ENCODE data around the gene MAGEB3. TPM values are rescaled to one million over a fixed set of nuclear protein-coding genes. Genes with fewer than 3 reads are reported as not detected.
"Not testable (repeated sequence)": the region's sequence is repeated elsewhere in the genome, so short reads cannot be mapped to it uniquely, and the experiment has no call there.

MAGEB3 gene, protein sequence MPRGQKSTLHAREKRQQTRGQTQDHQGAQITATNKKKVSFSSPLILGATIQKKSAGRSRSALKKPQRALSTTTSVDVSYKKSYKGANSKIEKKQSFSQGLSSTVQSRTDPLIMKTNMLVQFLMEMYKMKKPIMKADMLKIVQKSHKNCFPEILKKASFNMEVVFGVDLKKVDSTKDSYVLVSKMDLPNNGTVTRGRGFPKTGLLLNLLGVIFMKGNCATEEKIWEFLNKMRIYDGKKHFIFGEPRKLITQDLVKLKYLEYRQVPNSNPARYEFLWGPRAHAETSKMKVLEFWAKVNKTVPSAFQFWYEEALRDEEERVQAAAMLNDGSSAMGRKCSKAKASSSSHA
- total RNA-seq = not detected
- not detected for polyA plus RNA-seq
- total RNA-seq = not detected

DNA sequence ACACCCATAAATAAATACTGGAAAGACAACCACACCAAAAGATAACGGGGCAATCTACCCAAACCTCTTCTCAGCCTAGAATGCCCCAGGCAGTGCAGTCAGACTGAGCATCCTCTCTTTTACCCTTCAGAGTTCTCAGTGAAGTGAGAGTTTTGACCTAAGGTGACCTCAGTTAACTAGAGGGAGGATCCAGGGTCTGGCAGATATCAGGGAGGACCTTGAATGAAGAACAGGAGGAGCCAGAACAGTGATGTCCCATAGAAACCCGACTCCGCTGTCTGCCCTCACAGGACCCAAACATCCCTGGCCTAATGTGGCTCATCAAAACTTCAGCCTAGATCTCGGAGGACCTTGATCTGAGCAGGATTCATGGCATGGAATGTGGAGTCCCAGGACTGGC, at the start of gene MAGEB3:
TSS of gene MAGEB3 (plus strand) at position 263 of the 400 bp plus-strand sequence. CDS start 5,268 bp downstream, outside the sequence.
- Mint-ChIP-seq H3K27me3 (no peaks in the 10 kb centered on the region), H3K27ac (no peak within 1 kb of the TSS), H3K4me1 (no peaks in the 10 kb centered on the region), H3K36me3 (no peaks in the 10 kb centered on the region), H3K9me3 (no peaks in the 10 kb centered on the region), H3K4me3 (no peak within 1 kb of the TSS)
- H3K27ac ChIP-seq (ENCODE audit: low read depth, low read length) = no peak within 1 kb of the TSS
- no peaks in the 10 kb centered on the region for H3K36me3 ChIP-seq (ENCODE audit: control insufficient read depth in 2 of 3, insufficient read depth in 3 of 3, low read length in 3 of 3)
- CTCF ChIA-PET = no interaction called here
- ATAC-seq = no peak
- intact Hi-C loops (cut with micrococcal nuclease) = no loop called here
- no peaks in the 10 kb centered on the region for H3K27me3 ChIP-seq (ENCODE audit: control insufficient read depth in 2 of 2, insufficient read depth in 2 of 2, low read length in 2 of 2)
- H3K9me3 ChIP-seq (ENCODE audit: control insufficient read depth in 2 of 3, low read length in 3 of 3) = no peaks in the 10 kb centered on the region
- POLR2A ChIA-PET = no interaction called here
- H3K4me3 ChIP-seq (ENCODE audit: low read length) = no peak within 1 kb of the TSS
- H3K4me1 ChIP-seq (ENCODE audit: control insufficient read depth in 2 of 2, insufficient read depth in 2 of 2, low read length in 2 of 2) = no peaks in the 10 kb centered on the region
- DNase-seq = no peak

DNA sequence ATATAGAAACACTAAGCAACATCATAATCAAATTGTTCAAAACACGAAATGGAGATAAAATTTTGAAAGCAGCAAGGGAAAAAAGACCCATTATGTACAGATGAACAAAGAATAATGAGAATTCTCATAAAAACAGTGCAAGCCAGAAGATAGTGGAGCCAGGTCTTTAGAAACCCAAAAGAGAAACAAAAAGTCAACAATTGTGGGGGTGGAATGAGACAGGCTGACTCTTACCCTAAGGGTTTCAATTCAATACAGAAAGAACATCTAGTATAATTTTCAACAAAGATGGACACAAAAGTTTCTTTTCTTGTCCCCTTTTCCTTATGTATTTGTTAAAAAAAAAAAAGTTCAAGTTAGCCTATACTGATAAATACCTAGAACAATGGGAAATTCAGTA, 49.1 kb upstream of the MAGEB3 start:
- intact Hi-C loops (cut with micrococcal nuclease) = no loop called here
- no peaks in the 10 kb centered on the region for H3K27me3 ChIP-seq (ENCODE audit: control insufficient read depth in 2 of 2, insufficient read depth in 2 of 2, low read length in 2 of 2)
- POLR2A ChIA-PET = no interaction called here
- H3K9me3 ChIP-seq (ENCODE audit: control insufficient read depth in 2 of 3, low read length in 3 of 3) = no peaks in the 10 kb centered on the region
- no peaks in the 10 kb centered on the region for H3K36me3 ChIP-seq (ENCODE audit: control insufficient read depth in 2 of 3, insufficient read depth in 3 of 3, low read length in 3 of 3)
- no peak for ATAC-seq
- H3K27ac ChIP-seq (ENCODE audit: low read depth, low read length) = no peak overlapping the region
- Mint-ChIP-seq H3K27me3 (peaks cover 0 to 10% (median 6%) of the 10 kb centered on the region in 5 donors), H3K4me1 (peaks cover 0 to 2% (median 0%) of the 10 kb centered on the region in 7 donors), H3K27ac (no peak overlapping the region), H3K4me3 (no peak overlapping the region), H3K36me3 (no peaks in the 10 kb centered on the region), H3K9me3 (peaks cover 0 to 1% (median 0%) of the 10 kb centered on the region in 11 donors)
- no peak overlapping the region for H3K4me3 ChIP-seq (ENCODE audit: low read length)
- no peaks in the 10 kb centered on the region for H3K4me1 ChIP-seq (ENCODE audit: control insufficient read depth in 2 of 2, insufficient read depth in 2 of 2, low read length in 2 of 2)
- DNase-seq = no peak
- CTCF ChIA-PET = no interaction called here

DNA sequence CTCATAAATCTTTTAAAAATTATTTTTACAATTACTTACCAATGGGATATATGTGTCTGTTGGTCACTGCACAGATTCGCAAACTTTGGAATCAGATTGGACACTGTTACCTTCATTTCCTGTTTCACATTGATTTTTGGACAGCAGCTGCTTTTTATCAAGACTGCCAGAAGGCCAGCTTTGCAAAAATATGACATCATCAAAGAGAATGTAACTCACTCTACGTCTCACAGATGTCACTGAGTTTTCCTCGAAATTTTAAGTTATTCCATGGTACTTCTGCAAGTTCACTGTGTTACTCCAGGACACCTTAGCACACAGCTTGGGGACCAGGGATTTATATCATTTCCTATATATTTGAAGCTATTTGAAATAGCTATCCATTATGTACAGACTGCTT, 46.9 kb upstream of the MAGEB3 start:
- H3K4me3 Mint-ChIP-seq = no peak overlapping the region
- intact Hi-C loops (cut with micrococcal nuclease) = no loop called here
- Histone ChIP-seq H3K9me3 (ENCODE audit: control insufficient read depth in 2 of 3, low read length in 3 of 3) (no peaks in the 10 kb centered on the region), H3K4me1 (ENCODE audit: control insufficient read depth in 2 of 2, insufficient read depth in 2 of 2, low read length in 2 of 2) (no peaks in the 10 kb centered on the region), H3K27me3 (ENCODE audit: control insufficient read depth in 2 of 2, insufficient read depth in 2 of 2, low read length in 2 of 2) (no peaks in the 10 kb centered on the region), H3K36me3 (ENCODE audit: control insufficient read depth in 2 of 3, insufficient read depth in 3 of 3, low read length in 3 of 3) (no peaks in the 10 kb centered on the region), H3K27ac (ENCODE audit: low read depth, low read length) (no peak overlapping the region), H3K4me3 (ENCODE audit: low read length) (no peak overlapping the region)
- H3K36me3 Mint-ChIP-seq = no peaks in the 10 kb centered on the region
- peaks cover 0 to 10% (median 6%) of the 10 kb centered on the region in 5 donors for H3K27me3 Mint-ChIP-seq
- peaks cover 0 to 1% (median 0%) of the 10 kb centered on the region in 11 donors for H3K9me3 Mint-ChIP-seq
- H3K27ac Mint-ChIP-seq = no peak overlapping the region
- ChIA-PET POLR2A (no interaction called here), CTCF (no interaction called here)
- peaks cover 0 to 2% (median 0%) of the 10 kb centered on the region in 7 donors for H3K4me1 Mint-ChIP-seq
- no peak for ATAC-seq
- DNase-seq = no peak

DNA sequence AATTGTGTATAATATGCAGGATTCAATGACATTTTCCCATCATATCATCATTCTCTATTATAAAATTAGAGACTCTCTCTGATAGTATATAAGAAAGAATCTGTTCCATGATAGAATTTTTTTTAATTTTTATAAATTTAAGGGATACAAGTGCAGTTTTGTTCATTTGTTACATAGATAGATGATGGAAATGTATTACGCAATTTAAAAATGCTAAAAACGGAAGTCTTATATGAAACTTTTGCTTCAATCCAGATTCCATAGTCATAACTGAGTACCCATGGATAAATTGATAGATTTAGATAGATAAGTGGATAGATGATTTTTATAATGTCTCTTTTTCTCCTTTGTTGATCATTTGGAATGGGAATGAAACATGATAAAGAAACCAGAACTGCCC, 40.0 kb upstream of the MAGEB3 start:
- DNase-seq = no peak
- Mint-ChIP-seq H3K4me1 (no peaks in the 10 kb centered on the region), H3K9me3 (peaks cover 0 to 4% (median 0%) of the 10 kb centered on the region in 11 donors), H3K27me3 (peaks cover 0 to 6% (median 0%) of the 10 kb centered on the region in 5 donors), H3K4me3 (no peak overlapping the region), H3K27ac (no peak overlapping the region), H3K36me3 (no peaks in the 10 kb centered on the region)
- Histone ChIP-seq H3K27ac (ENCODE audit: low read depth, low read length) (no peak overlapping the region), H3K4me1 (ENCODE audit: control insufficient read depth in 2 of 2, insufficient read depth in 2 of 2, low read length in 2 of 2) (no peaks in the 10 kb centered on the region), H3K36me3 (ENCODE audit: control insufficient read depth in 2 of 3, insufficient read depth in 3 of 3, low read length in 3 of 3) (no peaks in the 10 kb centered on the region), H3K27me3 (ENCODE audit: control insufficient read depth in 2 of 2, insufficient read depth in 2 of 2, low read length in 2 of 2) (no peaks in the 10 kb centered on the region), H3K4me3 (ENCODE audit: low read length) (no peak overlapping the region), H3K9me3 (ENCODE audit: control insufficient read depth in 2 of 3, low read length in 3 of 3) (no peaks in the 10 kb centered on the region)
- ChIA-PET CTCF (no interaction called here), POLR2A (no interaction called here)
- ATAC-seq = no peak
- intact Hi-C loops (cut with micrococcal nuclease) = no loop called here

DNA sequence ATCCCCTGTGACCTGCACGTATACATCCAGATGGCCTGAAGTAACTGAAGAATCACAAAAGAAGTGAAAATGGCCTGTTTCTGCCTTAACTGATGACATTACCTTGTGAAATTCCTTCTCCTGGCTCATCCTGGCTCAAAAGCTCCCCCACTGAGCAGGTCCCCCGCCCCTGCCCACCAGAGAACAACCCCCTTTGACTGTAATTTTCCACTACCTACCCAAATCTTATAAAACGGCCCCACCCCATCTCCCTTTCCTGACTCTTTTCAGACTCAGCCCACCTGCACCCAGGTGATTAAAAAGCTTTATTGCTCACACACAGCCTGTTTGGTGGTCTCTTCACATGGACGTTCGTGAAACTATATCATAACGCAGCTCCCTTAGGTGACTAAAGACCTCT, 36.5 kb upstream of the MAGEB3 start:
- H3K27ac ChIP-seq (ENCODE audit: low read depth, low read length); H3K4me1 Mint-ChIP-seq; H3K36me3 ChIP-seq (ENCODE audit: control insufficient read depth in 2 of 3, insufficient read depth in 3 of 3, low read length in 3 of 3); H3K4me3 ChIP-seq (ENCODE audit: low read length); H3K27me3 ChIP-seq (ENCODE audit: control insufficient read depth in 2 of 2, insufficient read depth in 2 of 2, low read length in 2 of 2); H3K9me3 ChIP-seq (ENCODE audit: control insufficient read depth in 2 of 3, low read length in 3 of 3); DNase-seq; H3K36me3 Mint-ChIP-seq; H3K4me1 ChIP-seq (ENCODE audit: control insufficient read depth in 2 of 2, insufficient read depth in 2 of 2, low read length in 2 of 2); POLR2A ChIA-PET; intact Hi-C loops (cut with micrococcal nuclease); H3K4me3 Mint-ChIP-seq; CTCF ChIA-PET; H3K9me3 Mint-ChIP-seq; ATAC-seq; H3K27me3 Mint-ChIP-seq; H3K27ac Mint-ChIP-seq: not testable (repeated sequence)

DNA sequence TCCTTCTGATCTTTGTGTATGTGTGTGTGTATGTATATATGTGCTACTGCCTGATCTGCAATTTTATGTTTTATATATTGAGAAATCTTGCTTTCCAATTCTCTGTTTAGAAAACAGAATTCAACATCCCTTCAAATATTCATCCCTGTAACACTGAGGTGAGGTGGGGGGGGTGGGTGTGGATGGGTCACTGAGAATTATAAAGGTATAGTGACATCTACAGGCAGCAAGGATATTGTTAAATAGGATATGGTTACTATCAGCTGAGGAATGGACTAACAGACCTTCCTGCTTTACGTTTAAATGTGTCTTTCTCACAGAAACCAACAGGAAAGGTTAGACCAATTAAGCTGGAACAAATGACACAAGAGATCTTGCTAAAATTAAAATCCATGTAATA, 34.1 kb upstream of the MAGEB3 start:
- no peak overlapping the region for H3K27ac Mint-ChIP-seq

DNA sequence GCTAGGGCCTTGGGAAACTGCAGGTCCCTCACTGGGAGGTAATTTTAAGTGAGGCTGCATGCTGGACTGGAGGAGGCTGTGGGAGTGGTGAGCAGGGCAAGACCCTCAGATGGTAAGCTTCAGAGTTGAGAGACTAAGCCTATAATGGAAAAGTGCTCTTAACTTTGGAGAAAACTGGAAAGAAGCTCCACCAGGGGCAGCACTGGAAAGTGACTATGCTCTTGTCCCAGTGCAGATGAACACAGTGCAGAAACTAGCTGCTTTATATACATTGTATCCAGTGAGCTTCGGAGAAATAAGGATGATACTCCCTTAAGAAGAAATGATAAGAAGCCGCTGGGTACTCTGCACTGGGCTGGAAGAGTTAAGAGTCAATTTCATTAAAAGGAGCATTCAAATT, 18.3 kb upstream of the MAGEB3 start:
- Mint-ChIP-seq H3K27me3 (no peaks in the 10 kb centered on the region), H3K9me3 (peaks cover 0 to 1% (median 0%) of the 10 kb centered on the region in 11 donors), H3K27ac (no peak overlapping the region), H3K4me1 (peaks cover 0 to 2% (median 0%) of the 10 kb centered on the region in 7 donors), H3K36me3 (no peaks in the 10 kb centered on the region), H3K4me3 (no peak overlapping the region)
- ATAC-seq (no peak), DNase-seq (no peak)
- H3K27ac ChIP-seq (ENCODE audit: low read depth, low read length) = no peak overlapping the region
- no peaks in the 10 kb centered on the region for H3K36me3 ChIP-seq (ENCODE audit: control insufficient read depth in 2 of 3, insufficient read depth in 3 of 3, low read length in 3 of 3)
- H3K9me3 ChIP-seq (ENCODE audit: control insufficient read depth in 2 of 3, low read length in 3 of 3) = no peaks in the 10 kb centered on the region
- CTCF ChIA-PET = no interaction called here
- H3K4me3 ChIP-seq (ENCODE audit: low read length) = no peak overlapping the region
- no peaks in the 10 kb centered on the region for H3K4me1 ChIP-seq (ENCODE audit: control insufficient read depth in 2 of 2, insufficient read depth in 2 of 2, low read length in 2 of 2)
- intact Hi-C loops (cut with micrococcal nuclease) = no loop called here
- H3K27me3 ChIP-seq (ENCODE audit: control insufficient read depth in 2 of 2, insufficient read depth in 2 of 2, low read length in 2 of 2) = no peaks in the 10 kb centered on the region
- POLR2A ChIA-PET = no interaction called here

More for the DNA sequence above, 34.1 kb upstream of the MAGEB3 start:
- Histone ChIP-seq H3K9me3 (ENCODE audit: control insufficient read depth in 2 of 3, low read length in 3 of 3) (no peaks in the 10 kb centered on the region), H3K4me1 (ENCODE audit: control insufficient read depth in 2 of 2, insufficient read depth in 2 of 2, low read length in 2 of 2) (no peaks in the 10 kb centered on the region), H3K27ac (ENCODE audit: low read depth, low read length) (no peak overlapping the region), H3K27me3 (ENCODE audit: control insufficient read depth in 2 of 2, insufficient read depth in 2 of 2, low read length in 2 of 2) (no peaks in the 10 kb centered on the region), H3K36me3 (ENCODE audit: control insufficient read depth in 2 of 3, insufficient read depth in 3 of 3, low read length in 3 of 3) (no peaks in the 10 kb centered on the region), H3K4me3 (ENCODE audit: low read length) (no peak overlapping the region)
- ATAC-seq = no peak
- DNase-seq = no peak
- POLR2A ChIA-PET = no interaction called here
- CTCF ChIA-PET = no interaction called here
- intact Hi-C loops (cut with micrococcal nuclease) = no loop called here
- no peaks in the 10 kb centered on the region for H3K4me1 Mint-ChIP-seq
- no peaks in the 10 kb centered on the region for H3K36me3 Mint-ChIP-seq
- H3K9me3 Mint-ChIP-seq = peaks cover 0 to 4% (median 0%) of the 10 kb centered on the region in 11 donors
- no peak overlapping the region for H3K4me3 Mint-ChIP-seq
- H3K27me3 Mint-ChIP-seq = peaks cover 0 to 6% (median 0%) of the 10 kb centered on the region in 5 donors
